Renal pelvis (tissue), 12 donors: Measurements from ENCODE around the gene SLC39A10. TPM values are rescaled to one million over a fixed set of nuclear protein-coding genes. Genes with fewer than 3 reads are reported as not detected.

Source experiments
- DNase-seq: peaks from one replicate; pipeline ENCODE4 v3.0.0-alpha.2; 2013
- long read RNA-seq, 16 experiments: transcript quantifications; one replicate each; lab custom pipeline, GENCODE V29; 2026
- polyA plus RNA-seq, 3 donors: library from polyadenylated mRNA; unstranded; fragments of 120-200 nt; gene quantifications; one replicate each; pipeline ENCODE4 v1.2.1, GENCODE V29; 2013; ENCODE audit not compliant: insufficient read length in 3 of 3

SLC39A10 gene, protein sequence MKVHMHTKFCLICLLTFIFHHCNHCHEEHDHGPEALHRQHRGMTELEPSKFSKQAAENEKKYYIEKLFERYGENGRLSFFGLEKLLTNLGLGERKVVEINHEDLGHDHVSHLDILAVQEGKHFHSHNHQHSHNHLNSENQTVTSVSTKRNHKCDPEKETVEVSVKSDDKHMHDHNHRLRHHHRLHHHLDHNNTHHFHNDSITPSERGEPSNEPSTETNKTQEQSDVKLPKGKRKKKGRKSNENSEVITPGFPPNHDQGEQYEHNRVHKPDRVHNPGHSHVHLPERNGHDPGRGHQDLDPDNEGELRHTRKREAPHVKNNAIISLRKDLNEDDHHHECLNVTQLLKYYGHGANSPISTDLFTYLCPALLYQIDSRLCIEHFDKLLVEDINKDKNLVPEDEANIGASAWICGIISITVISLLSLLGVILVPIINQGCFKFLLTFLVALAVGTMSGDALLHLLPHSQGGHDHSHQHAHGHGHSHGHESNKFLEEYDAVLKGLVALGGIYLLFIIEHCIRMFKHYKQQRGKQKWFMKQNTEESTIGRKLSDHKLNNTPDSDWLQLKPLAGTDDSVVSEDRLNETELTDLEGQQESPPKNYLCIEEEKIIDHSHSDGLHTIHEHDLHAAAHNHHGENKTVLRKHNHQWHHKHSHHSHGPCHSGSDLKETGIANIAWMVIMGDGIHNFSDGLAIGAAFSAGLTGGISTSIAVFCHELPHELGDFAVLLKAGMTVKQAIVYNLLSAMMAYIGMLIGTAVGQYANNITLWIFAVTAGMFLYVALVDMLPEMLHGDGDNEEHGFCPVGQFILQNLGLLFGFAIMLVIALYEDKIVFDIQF
- polyA plus RNA-seq, result 100 to 1,000 TPM in 1 of 3 donors, 10 to 100 TPM in 2; 66.8 to 100 (median 88.0) TPM
- long read RNA-seq, donor 1, full-length matches to known transcripts, result 5 of 109 reads
- long read RNA-seq, donor 1, partial matches to known transcripts, result 104 of 109 reads
- long read RNA-seq, donor 1, other reads (novel, unspliced or antisense), result 0 of 109 reads
- long read RNA-seq, donor 2, full-length matches to known transcripts, result 2 of 13 reads
- long read RNA-seq, donor 2, partial matches to known transcripts, result 11 of 13 reads
- long read RNA-seq, donor 2, other reads (novel, unspliced or antisense), result 0 of 13 reads
- long read RNA-seq, donor 3, full-length matches to known transcripts, result 4 of 12 reads
- long read RNA-seq, donor 3, partial matches to known transcripts, result 8 of 12 reads
- long read RNA-seq, donor 3, other reads (novel, unspliced or antisense), result 0 of 12 reads
- long read RNA-seq, donor 4, full-length matches to known transcripts, result 1 of 1 reads
- long read RNA-seq, donor 4, partial matches to known transcripts, result 0 of 1 reads
- long read RNA-seq, donor 4, other reads (novel, unspliced or antisense), result 0 of 1 reads
- long read RNA-seq, donor 5, full-length matches to known transcripts, result 1 of 11 reads
- long read RNA-seq, donor 5, partial matches to known transcripts, result 10 of 11 reads
- long read RNA-seq, donor 5, other reads (novel, unspliced or antisense), result 0 of 11 reads
- long read RNA-seq, donor 6, full-length matches to known transcripts, result 7 of 27 reads
- long read RNA-seq, donor 6, partial matches to known transcripts, result 20 of 27 reads
- long read RNA-seq, donor 6, other reads (novel, unspliced or antisense), result 0 of 27 reads
- long read RNA-seq, donor 7, full-length matches to known transcripts, result 4 of 30 reads
- long read RNA-seq, donor 7, partial matches to known transcripts, result 26 of 30 reads
- long read RNA-seq, donor 7, other reads (novel, unspliced or antisense), result 0 of 30 reads
- long read RNA-seq, donor 8, full-length matches to known transcripts, result 3 of 3 reads
- long read RNA-seq, donor 8, partial matches to known transcripts, result 0 of 3 reads
- long read RNA-seq, donor 8, other reads (novel, unspliced or antisense), result 0 of 3 reads
- long read RNA-seq, donor 9, full-length matches to known transcripts, result 8 of 17 reads
- long read RNA-seq, donor 9, partial matches to known transcripts, result 9 of 17 reads
- long read RNA-seq, donor 9, other reads (novel, unspliced or antisense), result 0 of 17 reads
- long read RNA-seq, donor 10, full-length matches to known transcripts, result 4 of 19 reads
- long read RNA-seq, donor 10, partial matches to known transcripts, result 15 of 19 reads
- long read RNA-seq, donor 10, other reads (novel, unspliced or antisense), result 0 of 19 reads
- long read RNA-seq, donor 11, full-length matches to known transcripts, result 3 of 17 reads
- long read RNA-seq, donor 11, partial matches to known transcripts, result 14 of 17 reads
- long read RNA-seq, donor 11, other reads (novel, unspliced or antisense), result 0 of 17 reads
- long read RNA-seq, donor 12, full-length matches to known transcripts, result 5 of 24 reads
- long read RNA-seq, donor 12, partial matches to known transcripts, result 19 of 24 reads
- long read RNA-seq, donor 12, other reads (novel, unspliced or antisense), result 0 of 24 reads
- long read RNA-seq, donor 13, full-length matches to known transcripts, result 4 of 14 reads
- long read RNA-seq, donor 13, partial matches to known transcripts, result 10 of 14 reads
- long read RNA-seq, donor 13, other reads (novel, unspliced or antisense), result 0 of 14 reads
- long read RNA-seq, donor 14, result 0 reads
- long read RNA-seq, donor 15, partial matches to known transcripts, result 84 of 85 reads
- long read RNA-seq, donor 15, other reads (novel, unspliced or antisense), result 0 of 85 reads
- long read RNA-seq, donor 16, full-length matches to known transcripts, result 5 of 19 reads
- long read RNA-seq, donor 16, partial matches to known transcripts, result 14 of 19 reads
- long read RNA-seq, donor 16, other reads (novel, unspliced or antisense), result 0 of 19 reads

GRCh38 chr2:195656859-195657633 lies at the start of gene SLC39A10:
SLC39A10 (plus strand) TSS chr2:195657226; CDS start chr2:195680043, 22,817 bp downstream.
- peak; percentile 99 for DNase-seq

DNA sequence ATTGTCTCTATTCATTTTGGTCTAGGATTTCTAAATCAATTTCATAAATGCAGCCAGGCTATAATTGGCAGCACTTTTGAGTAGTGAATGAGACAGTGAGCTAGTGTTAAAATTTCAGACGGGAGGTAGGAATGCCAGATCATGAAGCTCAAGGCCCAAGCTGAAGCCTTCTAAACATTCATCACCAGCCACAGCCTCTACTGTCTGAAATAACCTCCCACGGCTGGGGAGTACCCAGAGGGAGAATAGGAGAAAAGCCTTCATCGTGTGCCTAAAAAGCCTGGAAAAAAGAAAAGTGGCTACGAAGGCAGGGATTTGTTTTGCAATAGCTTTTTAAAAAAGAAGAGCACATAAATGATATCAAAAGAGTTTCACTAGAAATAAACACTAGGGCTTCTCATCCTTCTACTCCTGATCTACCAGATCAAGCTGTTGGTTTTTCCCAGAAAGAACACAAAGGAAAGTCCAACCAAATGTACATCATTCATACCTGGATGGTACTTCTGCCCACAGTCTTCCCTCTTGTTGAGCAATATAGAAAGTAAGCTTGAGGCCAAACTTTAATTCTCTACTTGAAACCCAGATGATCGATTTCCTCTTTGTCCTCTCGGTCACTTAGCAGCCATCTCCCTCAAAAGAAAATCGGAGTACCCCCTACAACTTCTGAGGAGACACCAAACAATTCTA lies 48.1 kb upstream of the SLC39A10 start:
- no peak for DNase-seq

DNA sequence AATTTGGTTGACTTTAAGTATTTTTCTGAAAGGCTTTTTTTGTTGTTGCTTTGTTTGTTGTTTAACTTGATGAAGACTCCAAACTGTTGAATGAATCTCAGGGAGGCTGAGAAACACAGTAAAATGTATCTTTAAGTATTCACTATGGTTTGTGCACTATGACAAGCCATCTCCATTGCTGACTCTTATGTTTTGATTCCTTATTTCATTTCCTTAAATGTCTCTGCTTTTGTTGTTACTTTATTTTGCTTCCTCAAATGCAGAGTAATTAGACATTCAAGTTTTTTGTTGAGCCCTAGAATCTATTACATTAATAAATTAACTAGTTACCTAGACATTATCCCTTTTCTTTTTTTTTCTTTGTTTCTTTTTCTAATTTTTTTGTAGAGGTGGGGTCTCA lies 46.3 kb upstream of the SLC39A10 start:
- DNase-seq, result no peak

- peak; percentile 82 for DNase-seq
Measured at GRCh38 chr2:195612611-195613495, 44.2 kb upstream of the SLC39A10 start.

- peak; percentile 17 for DNase-seq
Measured at GRCh38 chr2:195613922-195614321, 43.1 kb upstream of the SLC39A10 start.

DNA sequence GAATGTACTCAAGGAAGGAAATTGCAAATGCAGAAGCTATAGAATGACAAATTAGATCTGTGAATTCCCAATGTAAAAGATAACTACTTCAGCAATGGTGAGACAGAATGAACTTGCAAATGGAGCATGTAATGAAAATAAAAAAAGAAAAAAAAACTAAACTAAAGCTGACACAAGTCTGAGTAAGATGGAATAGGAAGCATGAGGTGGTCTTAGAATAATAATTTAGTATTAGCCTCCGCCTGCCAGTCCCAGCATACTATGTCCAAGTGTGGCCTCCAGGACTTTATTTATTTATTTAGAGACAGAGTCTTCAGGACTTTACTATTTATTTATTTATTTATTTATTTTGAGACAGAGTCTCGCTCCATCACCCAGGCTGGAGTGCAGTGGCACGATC lies 37.4 kb upstream of the SLC39A10 start:
- no peak for DNase-seq

GRCh38 chr2:195620501-195620900 lies 36.5 kb upstream of the SLC39A10 start:
- DNase-seq, result no peak

DNA sequence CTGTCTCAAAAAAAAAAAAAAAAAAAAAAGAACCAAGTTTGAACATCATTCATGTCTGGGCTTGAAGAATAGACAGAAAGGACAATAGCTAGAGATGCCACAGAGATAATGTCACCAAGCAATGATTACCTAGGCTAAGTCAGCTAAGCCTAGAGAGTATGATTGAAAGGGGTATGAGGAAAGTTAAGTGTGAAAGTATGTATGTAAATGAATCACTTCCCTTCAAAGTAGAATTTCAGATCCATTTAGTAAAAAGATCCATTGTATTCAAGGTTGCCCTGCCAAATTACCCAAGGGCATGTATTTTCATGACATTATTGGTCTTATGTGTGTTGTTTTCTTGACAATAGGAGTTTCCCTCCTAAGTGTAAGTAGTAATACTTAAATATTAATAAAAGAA lies 34.1 kb upstream of the SLC39A10 start:
- no peak for DNase-seq

DNA sequence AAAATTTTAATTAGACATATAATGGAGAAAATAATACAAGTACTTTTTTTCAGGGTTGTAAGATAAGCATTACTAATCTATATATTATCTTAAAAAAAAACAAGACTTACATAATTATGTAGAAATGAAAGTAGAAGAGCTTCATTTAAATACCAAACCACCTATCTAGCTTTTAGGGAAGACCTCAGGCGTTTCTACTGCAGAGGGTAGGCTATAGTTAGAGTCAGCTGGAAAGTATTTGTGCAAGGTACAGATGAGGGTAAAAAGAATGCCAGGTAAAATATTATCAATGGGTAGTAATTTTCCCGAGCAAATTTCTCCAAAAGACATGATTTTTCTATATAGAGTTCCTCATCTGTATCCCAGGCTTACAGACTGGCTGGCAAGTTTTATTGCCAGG lies 30.5 kb upstream of the SLC39A10 start:
- DNase-seq, result no peak

GRCh38 chr2:195628666-195629065 lies 28.4 kb upstream of the SLC39A10 start:
- no peak for DNase-seq

- DNase-seq, result no peak
Measured at GRCh38 chr2:195632856-195633572, 24.0 kb upstream of the SLC39A10 start.

DNA sequence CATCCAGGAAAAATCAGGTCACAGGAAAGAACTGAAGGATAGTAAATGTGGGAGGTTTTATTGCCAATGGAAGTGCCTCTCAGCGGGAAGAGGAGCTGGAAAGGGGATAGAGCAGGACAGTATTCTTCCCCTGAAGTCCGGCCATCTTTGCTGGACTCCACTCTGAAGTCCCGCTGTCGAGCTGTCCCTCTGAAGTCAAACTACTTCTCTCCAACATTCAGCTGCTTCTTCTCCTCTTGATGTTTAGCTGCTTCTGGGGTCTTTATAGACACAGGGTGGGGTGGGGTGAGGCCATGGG lies 23.5 kb upstream of the SLC39A10 start:
- DNase-seq, result no peak

GRCh38 chr2:195633974-195634373 lies 23.1 kb upstream of the SLC39A10 start:
- no peak for DNase-seq

GRCh38 chr2:195636890-195637289 lies 20.1 kb upstream of the SLC39A10 start:
- no peak for DNase-seq

- DNase-seq, result no peak
Measured at GRCh38 chr2:195638750-195639149, 18.3 kb upstream of the SLC39A10 start.
